ENCODE results near the gene MAP1S.

GRCh38 chr19:17676295-17676694 lies 43.0 kb upstream of the MAP1S start:
- no peak for TF ChIP-seq CTCF (IDR thresholded peaks at IDR 0.05)
- no peak for TF ChIP-seq POLR2A (IDR thresholded peaks at IDR 0.05)

All from adrenal gland (tissue), 5 donors.